IPS DF 19.7 (cell line): ENCODE results near the gene DCC.
"Not testable (repeated sequence)": the region's sequence is repeated elsewhere in the genome, so short reads cannot be mapped to it uniquely, and the experiment has no call there.

Experiments used
- DNase-seq: peaks from one replicate; pipeline ENCODE4 v3.0.0-alpha.2; 2013; ENCODE audit warnings: low read depth, low spot score

The DCC gene

DNA sequence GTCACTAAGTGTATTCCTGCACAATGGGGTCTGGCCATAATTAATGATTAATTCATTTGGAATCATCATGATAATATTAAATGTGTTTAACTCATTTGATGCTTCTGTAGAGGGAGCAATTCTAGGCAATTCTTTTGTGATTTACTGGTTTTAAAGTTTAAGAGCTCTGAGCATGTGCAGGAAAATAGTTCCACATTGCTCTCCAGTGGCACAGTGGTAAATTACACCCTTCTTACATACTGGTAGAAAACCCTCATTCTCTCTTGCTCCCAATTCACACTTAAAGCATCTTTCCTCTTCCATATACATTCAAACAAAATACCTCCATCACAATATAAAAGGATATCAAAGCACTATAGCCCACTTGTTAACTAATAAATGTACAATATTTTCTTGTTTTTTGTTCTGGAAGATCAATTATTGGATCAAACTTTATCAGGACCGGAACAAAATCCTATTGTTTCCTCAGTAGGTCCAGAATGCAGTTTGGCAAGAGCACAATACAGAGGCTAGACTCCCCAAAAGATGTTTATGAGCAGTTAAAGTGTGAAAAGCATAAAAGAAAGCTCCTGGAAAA lies 1040.2 kb downstream of the DCC start:
- DNase-seq: peak; percentile 25

DNA sequence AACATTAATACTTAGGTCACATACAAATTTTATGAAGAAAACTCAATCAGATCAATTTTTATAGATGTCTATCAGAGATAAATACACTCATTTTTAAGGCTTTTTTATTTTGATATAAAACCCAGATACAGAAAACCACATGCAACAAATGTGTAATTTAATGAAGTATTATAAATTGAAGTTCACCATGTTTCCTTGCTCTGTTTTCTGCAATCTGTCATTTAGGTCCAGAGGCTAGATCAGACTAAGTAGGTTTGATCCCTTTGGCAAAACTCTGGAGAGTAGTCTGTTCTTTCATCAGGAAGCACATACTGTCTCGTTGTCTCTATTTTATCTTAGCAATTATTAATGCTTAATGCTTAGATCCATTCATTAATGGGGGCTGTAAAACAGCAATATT lies 1042.9 kb downstream of the DCC start:
- no peak for DNase-seq

DNA sequence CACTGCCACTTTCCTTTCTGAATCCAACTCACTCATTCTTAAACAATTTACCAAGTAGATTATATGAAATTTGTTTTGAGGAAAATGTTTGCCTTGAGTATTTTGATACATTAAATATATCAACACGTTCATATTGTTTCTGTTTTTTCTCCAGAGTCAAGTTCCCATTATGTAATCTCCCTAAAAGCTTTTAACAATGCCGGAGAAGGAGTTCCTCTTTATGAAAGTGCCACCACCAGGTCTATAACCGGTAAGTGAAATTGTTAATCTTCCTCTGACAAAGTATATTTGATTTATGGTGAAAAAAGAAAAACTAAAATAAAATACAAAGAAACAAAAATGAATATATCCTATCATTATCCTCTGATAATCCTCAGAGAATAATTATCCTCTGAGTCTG lies 1045.9 kb downstream of the DCC start:
- DNase-seq: no peak

GRCh38 chr18:53387581-53387980 lies 1047.6 kb downstream of the DCC start:
- no peak for DNase-seq

- no peak for DNase-seq
These were observed 1062.7 kb downstream of the DCC start for GRCh38 chr18:53402670-53403069.

DNA sequence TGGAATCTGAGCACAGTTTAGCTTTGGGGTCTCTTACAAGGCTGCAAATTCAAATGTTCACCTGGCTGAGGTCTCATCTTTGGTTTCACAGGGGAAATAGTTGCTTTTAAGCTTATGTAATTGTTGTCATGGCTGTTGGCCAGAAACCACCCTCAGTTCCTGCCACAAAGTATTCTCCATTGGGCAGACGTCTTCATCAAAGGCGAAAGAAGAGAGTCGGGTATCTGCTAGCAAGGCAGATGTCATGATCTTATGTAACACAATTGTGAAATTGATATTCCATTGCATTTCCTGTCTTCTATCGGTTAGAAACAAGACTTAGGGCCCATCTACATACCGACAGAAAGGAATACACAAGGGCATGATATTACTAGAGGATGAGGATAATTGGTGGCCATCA lies 1068.3 kb downstream of the DCC start:
- no peak for DNase-seq

DNA sequence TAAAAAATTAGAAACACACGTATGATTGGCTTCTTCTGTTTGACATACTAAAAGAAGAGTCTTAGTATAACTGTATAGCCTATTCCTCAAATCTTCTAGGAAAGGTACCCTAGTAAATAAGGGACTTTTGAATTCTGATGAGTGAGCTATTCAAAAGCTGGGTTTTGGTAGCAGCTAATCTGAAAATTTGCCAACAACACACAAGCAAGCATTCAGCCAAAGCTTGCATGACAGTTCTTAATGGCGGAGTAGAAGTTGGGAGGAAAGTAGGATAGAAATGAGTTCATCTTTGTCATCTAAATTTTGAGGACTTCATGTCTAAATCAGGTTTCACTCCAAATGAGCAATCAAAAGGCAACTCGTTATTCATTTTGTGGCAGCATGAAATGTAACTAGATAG lies 1071.5 kb downstream of the DCC start:
- no peak for DNase-seq

DNA sequence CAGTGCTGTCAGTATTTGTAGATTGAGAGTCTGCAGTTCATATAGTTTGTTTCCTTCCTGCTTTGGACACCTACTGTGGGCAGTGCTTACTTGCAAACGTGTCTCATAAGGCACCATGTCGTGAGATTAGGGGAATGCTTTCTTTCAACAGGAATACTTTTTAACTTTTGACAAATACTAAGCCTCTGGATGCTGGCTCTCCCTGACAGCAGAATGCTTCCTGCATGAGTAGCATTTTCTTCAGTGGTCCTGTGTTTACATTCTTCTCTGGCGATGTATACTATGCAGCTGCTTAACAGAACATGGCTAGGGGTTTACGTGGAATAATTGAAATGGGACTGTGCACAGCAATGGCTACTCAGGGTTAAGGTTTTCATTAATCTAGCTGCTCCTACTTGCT lies 1077.0 kb downstream of the DCC start:
- no peak for DNase-seq

DNA sequence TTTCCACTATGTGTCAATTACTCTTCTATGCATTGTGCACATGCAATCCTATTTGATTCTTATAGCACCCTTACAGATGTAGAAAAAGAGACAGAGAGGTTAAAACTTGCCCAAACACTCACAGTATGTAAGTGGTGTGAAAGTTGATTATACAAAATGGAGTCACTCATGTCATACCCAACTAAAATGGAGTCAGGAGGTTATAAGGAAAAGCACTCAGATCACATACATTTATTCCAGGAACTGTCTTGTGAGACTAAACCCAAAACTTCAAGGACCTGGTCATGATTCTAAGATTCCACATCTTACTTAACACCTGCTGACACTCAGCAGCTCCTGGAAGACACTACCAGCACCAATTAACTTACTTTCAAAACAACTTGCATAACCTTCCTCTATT lies 1081.9 kb downstream of the DCC start:
- DNase-seq: no peak

- no peak for DNase-seq
These were observed 1082.9 kb downstream of the DCC start for GRCh38 chr18:53422896-53423295.

- no peak for DNase-seq
These were observed 1086.7 kb downstream of the DCC start for GRCh38 chr18:53426666-53427184.

GRCh38 chr18:53441761-53442414 lies 1101.9 kb downstream of the DCC start:
- DNase-seq: no peak

DNA sequence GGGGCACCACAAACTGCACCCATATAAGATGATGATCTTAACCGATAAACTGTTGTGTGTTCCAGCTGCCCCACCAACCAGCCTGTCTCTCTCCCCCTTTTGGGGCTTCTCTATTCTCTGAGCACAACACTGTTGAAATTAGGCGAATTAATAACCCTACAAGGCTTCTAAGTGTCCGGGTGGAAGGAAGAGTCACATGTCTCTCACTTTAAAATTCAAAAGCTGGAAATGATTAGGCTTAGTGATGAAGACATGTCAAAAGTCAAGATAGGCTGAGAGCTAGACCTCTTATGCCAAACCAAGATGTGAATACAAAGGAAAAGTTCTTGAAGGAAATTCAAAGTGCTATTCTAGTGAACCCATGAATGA lies 1102.4 kb downstream of the DCC start:
- no peak for DNase-seq

GRCh38 chr18:53443336-53443735 lies 1103.3 kb downstream of the DCC start:
- no peak for DNase-seq

DNA sequence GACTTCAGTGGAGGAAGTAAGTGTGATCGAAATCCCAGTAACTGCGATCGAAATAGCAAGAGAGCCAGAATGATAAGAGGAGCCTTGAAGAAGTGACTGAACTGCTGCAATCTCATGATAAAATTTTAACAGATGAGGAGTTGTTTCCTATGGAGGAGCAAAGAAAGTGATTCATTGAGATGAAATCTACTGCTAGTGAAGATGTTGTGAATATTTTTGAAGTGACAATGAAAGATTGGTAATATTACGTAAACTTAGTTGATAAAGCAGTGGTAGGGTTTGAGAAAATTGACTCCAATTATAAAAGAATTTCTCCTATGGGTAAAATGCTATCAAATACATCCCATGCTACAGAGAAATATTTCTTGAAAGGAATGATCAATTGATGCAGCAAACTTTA lies 1103.8 kb downstream of the DCC start:
- no peak for DNase-seq

GRCh38 chr18:53451902-53452301 lies 1111.9 kb downstream of the DCC start:
- DNase-seq: no peak

DNA sequence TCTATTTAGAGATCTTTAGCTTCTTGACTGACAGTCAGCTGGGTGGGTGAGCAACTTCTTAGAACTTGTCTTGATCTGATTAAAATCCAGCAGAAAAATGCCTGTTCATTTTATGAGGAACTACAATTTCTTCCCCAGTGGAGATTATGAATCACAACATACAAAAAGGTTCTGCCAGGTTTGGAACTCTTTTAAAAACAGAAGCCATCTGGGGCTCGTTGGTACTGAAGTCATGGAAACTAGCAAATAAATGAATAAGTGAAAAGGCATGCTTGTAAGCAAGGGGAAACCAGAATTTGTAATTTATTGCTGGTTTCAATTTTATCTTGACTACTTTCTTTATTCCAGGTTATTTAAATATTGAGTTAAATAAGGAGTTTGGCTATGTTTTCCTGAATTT lies 1117.1 kb downstream of the DCC start:
- no peak for DNase-seq

GRCh38 chr18:53458268-53458667 lies 1118.3 kb downstream of the DCC start:
- DNase-seq: no peak

DNA sequence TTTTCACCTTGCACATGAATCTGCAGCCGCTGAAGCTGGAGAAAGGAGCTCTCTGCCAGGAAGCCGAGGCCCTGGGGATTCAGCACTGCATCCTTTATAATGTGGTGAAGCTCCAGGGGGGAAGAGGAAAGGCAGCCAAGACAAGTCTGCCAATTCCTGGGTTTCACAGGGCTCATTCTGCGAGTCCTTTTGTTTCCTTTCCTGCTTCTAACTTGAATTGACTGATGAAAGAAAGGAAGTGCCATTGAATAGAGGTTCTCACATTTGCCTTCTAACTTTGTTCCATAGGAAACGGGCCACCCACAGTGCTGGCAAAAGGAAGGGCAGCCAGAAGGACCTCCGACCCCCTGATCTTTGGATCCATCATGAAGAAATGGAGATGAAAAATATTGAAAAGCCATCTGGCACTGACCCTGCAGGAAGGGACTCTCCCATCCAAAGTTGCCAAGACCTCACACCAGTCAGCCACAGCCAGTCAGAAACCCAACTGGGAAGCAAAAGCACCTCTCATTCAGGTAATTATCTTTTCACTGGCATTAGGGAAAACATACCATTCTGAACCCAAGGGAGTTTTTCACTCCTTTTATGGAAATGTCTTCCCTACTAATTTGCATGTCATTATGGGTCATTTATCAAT lies 1119.1 kb downstream of the DCC start:
- peak; percentile 73 for DNase-seq

- no peak for DNase-seq
These were observed 1127.8 kb downstream of the DCC start for GRCh38 chr18:53467756-53468155.

- DNase-seq: not testable (repeated sequence)
These were observed 1128.2 kb downstream of the DCC start for GRCh38 chr18:53468173-53468572.

DNA sequence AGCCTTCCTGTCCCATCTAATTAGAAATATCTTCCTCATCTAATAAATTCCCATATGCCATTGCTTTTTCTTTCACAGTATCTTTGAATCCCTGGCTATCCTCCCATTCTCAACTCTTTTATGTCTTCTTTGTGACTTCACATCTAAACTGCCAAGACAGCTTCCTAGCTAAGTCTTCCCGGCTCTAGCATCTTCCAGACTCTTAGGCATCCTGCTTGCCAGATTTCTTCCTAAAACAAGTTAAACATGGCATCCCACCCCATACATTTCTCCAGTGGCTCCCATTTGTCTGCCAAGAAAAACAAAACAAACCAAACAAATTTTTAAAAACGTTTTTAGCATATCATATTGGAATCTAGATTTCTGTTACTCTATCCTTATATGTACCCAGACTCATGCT lies 1132.5 kb downstream of the DCC start:
- DNase-seq: no peak

- no peak for DNase-seq
These were observed 1138.2 kb downstream of the DCC start for GRCh38 chr18:53478155-53478554.
